ENCODE data around the gene SLU7. TPM values are rescaled to one million over a fixed set of nuclear protein-coding genes. Genes with fewer than 3 reads are reported as not detected.

The SLU7 gene
- total RNA-seq, 3 donors from 2014 or later = 77.0 to 88.3 (median 86.3) TPM

DNA sequence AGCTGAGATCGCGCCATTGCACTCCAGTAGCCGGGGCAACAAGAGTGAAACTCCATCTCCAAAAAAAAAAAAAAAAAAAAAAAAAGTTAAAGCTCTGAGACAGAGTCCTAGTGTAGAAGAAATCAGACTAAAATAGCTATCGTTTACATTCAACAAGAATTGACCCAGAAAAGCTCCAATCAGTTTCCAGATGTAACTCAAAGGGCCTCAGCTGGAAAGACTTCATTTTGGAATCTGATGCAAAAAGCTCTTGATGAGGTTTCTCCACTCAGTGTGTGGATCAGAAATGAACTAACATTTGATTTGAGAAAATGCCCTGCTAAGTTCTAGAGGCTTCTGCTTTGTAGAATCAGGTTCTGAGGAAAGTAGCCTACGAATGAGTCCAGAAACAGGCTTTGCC, 41.2 kb downstream of the SLU7 start:
- Histone ChIP-seq H3K27me3 (no peaks in the 10 kb centered on the region), H3K27ac (no peak overlapping the region), H3K4me1 (no peaks in the 10 kb centered on the region), H3K36me3 (no peaks in the 10 kb centered on the region), H3K9me3 (no peaks in the 10 kb centered on the region), H3K4me3 (no peak overlapping the region)
- no peak for DNase-seq (ENCODE audit: low spot score in 2 of 2)
- no peak for TF ChIP-seq POLR2AphosphoS5 (IDR thresholded peaks at IDR 0.05)
- TF ChIP-seq, protein P1, sequence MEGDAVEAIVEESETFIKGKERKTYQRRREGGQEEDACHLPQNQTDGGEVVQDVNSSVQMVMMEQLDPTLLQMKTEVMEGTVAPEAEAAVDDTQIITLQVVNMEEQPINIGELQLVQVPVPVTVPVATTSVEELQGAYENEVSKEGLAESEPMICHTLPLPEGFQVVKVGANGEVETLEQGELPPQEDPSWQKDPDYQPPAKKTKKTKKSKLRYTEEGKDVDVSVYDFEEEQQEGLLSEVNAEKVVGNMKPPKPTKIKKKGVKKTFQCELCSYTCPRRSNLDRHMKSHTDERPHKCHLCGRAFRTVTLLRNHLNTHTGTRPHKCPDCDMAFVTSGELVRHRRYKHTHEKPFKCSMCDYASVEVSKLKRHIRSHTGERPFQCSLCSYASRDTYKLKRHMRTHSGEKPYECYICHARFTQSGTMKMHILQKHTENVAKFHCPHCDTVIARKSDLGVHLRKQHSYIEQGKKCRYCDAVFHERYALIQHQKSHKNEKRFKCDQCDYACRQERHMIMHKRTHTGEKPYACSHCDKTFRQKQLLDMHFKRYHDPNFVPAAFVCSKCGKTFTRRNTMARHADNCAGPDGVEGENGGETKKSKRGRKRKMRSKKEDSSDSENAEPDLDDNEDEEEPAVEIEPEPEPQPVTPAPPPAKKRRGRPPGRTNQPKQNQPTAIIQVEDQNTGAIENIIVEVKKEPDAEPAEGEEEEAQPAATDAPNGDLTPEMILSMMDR (IDR thresholded peaks at IDR 0.05) = no peak
- no peak for TF ChIP-seq POLR2A (IDR thresholded peaks at IDR 0.05)
- intact Hi-C loops (cut with DNase I; ENCODE audit: low total_unique reads) = no loop called here

DNA sequence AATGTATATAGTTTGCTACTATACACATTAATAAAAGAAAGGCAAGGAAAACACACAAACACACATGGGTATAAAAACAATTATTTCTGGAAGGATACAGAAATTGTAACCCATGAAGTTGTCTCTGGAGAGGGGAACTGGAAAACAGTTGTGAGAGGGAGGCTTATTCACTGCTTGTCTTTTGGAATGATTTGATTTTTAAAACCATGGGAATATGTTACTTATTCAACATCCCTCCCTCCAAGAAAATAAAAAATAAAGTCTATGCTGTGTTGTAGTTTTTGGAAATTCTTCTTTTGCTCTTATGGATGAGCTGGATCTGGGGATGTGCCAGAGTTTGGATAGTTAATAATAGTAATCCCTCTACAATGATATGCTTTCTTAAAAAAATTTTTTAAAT, 42.5 kb downstream of the SLU7 start:
- no peaks in the 10 kb centered on the region for H3K36me3 ChIP-seq
- no peaks in the 10 kb centered on the region for H3K9me3 ChIP-seq
- no peak overlapping the region for H3K27ac ChIP-seq
- H3K4me1 ChIP-seq = no peaks in the 10 kb centered on the region
- intact Hi-C loops (cut with DNase I; ENCODE audit: low total_unique reads) = no loop called here
- no peaks in the 10 kb centered on the region for H3K27me3 ChIP-seq
- TF ChIP-seq, protein P1 (IDR thresholded peaks at IDR 0.05) = no peak
- TF ChIP-seq POLR2AphosphoS5 (IDR thresholded peaks at IDR 0.05) = no peak
- no peak for TF ChIP-seq POLR2A (IDR thresholded peaks at IDR 0.05)
- DNase-seq (ENCODE audit: low spot score in 2 of 2) = no peak
- no peak overlapping the region for H3K4me3 ChIP-seq

DNA sequence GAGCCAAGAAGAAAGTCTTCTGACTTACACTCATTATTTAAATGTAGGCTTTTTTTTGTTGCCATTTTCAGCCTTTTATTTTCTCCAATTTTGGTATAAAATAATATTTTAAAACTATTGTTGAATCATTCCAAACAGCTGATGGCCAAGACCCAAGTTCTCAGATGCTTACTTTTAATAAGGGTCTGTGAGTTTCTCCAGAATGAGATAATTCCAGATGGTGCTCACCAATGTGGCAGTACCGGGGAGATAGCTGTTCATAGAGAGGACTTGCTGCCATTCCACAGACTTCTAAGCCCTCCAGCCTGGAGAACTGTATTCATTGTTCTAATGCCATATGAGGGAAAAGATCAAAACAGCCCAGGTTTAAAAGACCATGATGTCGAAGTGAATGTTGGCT, 43.2 kb downstream of the SLU7 start:
- Histone ChIP-seq H3K4me1 (no peaks in the 10 kb centered on the region), H3K27ac (no peak overlapping the region), H3K9me3 (no peaks in the 10 kb centered on the region), H3K4me3 (no peak overlapping the region), H3K27me3 (no peaks in the 10 kb centered on the region), H3K36me3 (no peaks in the 10 kb centered on the region)
- DNase-seq (ENCODE audit: low spot score in 2 of 2) = no peak
- TF ChIP-seq, protein P1 (IDR thresholded peaks at IDR 0.05) = no peak
- TF ChIP-seq POLR2A (IDR thresholded peaks at IDR 0.05) (no peak), POLR2AphosphoS5 (IDR thresholded peaks at IDR 0.05) (no peak)
- intact Hi-C loops (cut with DNase I; ENCODE audit: low total_unique reads) = no loop called here

DNA sequence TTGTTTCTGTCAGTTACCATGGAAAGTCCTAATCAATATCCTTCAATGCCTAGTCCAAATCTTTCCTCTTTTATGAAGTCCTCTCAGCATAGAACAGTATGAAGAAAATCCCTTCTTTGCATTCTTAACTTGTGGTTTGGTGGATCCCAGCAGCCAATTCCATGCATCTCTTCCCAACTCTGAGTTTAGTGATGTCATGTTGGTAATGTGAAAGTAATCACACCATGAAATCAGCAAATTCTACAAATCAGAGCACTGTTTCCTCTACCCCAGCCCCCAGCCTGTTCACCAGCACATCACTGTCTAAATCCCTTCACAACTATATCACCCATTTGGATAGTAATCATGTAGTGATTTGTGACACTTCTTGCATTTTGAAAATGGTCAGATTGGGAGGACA, 43.7 kb downstream of the SLU7 start:
- no peak for TF ChIP-seq POLR2AphosphoS5 (IDR thresholded peaks at IDR 0.05)
- no peak for TF ChIP-seq POLR2A (IDR thresholded peaks at IDR 0.05)
- TF ChIP-seq, protein P1 (IDR thresholded peaks at IDR 0.05) = no peak
- Histone ChIP-seq H3K4me3 (no peak overlapping the region), H3K27me3 (no peaks in the 10 kb centered on the region), H3K9me3 (no peaks in the 10 kb centered on the region), H3K4me1 (no peaks in the 10 kb centered on the region), H3K27ac (no peak overlapping the region), H3K36me3 (no peaks in the 10 kb centered on the region)
- DNase-seq (ENCODE audit: low spot score in 2 of 2) = no peak
- intact Hi-C loops (cut with DNase I; ENCODE audit: low total_unique reads) = no loop called here

DNA sequence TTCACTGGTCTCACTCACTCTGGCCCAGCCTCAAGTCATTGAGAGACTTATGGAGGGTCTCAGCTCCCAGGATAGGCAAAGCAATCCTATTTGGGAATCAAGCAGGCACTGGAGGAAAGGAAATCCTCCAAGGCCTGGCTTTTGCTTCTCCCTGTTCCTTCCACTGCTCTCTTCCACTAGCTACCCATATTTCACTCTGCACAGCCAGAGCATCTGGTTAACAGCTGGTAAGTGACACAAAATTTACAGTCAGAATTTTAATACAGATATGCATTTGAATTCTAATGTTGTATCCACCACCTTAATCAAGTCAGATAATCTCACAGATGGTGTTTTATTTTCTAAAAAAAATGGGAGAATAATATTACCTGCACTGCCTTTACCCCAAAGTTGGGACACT, 47.6 kb downstream of the SLU7 start:
- no peaks in the 10 kb centered on the region for H3K36me3 ChIP-seq
- H3K27me3 ChIP-seq = no peaks in the 10 kb centered on the region
- no peaks in the 10 kb centered on the region for H3K9me3 ChIP-seq
- TF ChIP-seq, protein P1 (IDR thresholded peaks at IDR 0.05) = no peak
- TF ChIP-seq POLR2AphosphoS5 (IDR thresholded peaks at IDR 0.05) = no peak
- TF ChIP-seq POLR2A (IDR thresholded peaks at IDR 0.05) = no peak
- H3K27ac ChIP-seq = no peak overlapping the region
- no peaks in the 10 kb centered on the region for H3K4me1 ChIP-seq
- intact Hi-C loops (cut with DNase I; ENCODE audit: low total_unique reads) = no loop called here
- H3K4me3 ChIP-seq = no peak overlapping the region
- no peak for DNase-seq (ENCODE audit: low spot score in 2 of 2)
